Gastroesophageal sphincter (tissue), 3 donors: ENCODE results near the gene PEG3.

Experiments used
- CTCF ChIP-seq, 4 experiments: fragments of 200-600 bp in 2 of 4; fragments of 450-650 bp in 2 of 4; sonication (generic) in 1 of 4; IDR thresholded peaks; one replicate each; pipeline ENCODE4 v1.5.1; 2017 to 2019; ENCODE audit warnings: antibody characterized with exemption in 4 of 4, mild to moderate bottlenecking in 2 of 4, moderate library complexity in 2 of 4
- EP300 ChIP-seq: sonication (generic); formaldehyde crosslinking; IDR thresholded peaks from one replicate; pipeline ENCODE4 v1.6.1; 2017; ENCODE audit warnings: antibody characterized with exemption, mild to moderate bottlenecking
- POLR2A ChIP-seq, 2 donors: fragments of 450-650 bp; IDR thresholded peaks; one replicate each; pipeline ENCODE4 v1.6.1; 2017; ENCODE audit warnings: antibody characterized with exemption in 2 of 2, mild to moderate bottlenecking in 2 of 2, moderate library complexity in 1 of 2

- peak; percentile 40 to 69 (median 58) for TF ChIP-seq CTCF (IDR thresholded peaks at IDR 0.05)
- TF ChIP-seq EP300: no peak
- no peak for TF ChIP-seq POLR2A (IDR thresholded peaks at IDR 0.05)
Measured at GRCh38 chr19:56837492-56838023, 3.0 kb downstream of the PEG3 start.
